Prostate gland (tissue), 2 donors: ENCODE data around the gene TNFRSF1B. TPM values are rescaled to one million over a fixed set of nuclear protein-coding genes. Genes with fewer than 3 reads are reported as not detected.

ENCODE experiments used
- DNase-seq: peaks from one replicate; pipeline ENCODE4 v3.0.0-alpha.2; 2019; ENCODE audit warnings: low spot score
- H3K27ac ChIP-seq, 2 donors: fragments of 200-600 bp; sonication (generic); 2 replicates each; pipeline ENCODE4 v1.5.1; 2017 to 2019
- H3K27me3 ChIP-seq: fragments of 200-600 bp; sonication (generic); replicated peaks from 2 replicates; pipeline ENCODE4 v1.5.1; 2019; ENCODE audit not compliant: insufficient read depth
- H3K36me3 ChIP-seq, 2 donors: fragments of 200-600 bp; sonication (generic); 1 replicate in 1 of 2; 2 replicates in 1 of 2; pipeline versions ENCODE4 v1.5.1 to v1.8.1; 2017 to 2019
- H3K4me1 ChIP-seq: fragments of 200-600 bp; sonication (generic); replicated peaks from 2 replicates; pipeline ENCODE4 v1.5.1; 2019
- H3K4me3 ChIP-seq, 2 donors: fragments of 200-600 bp; sonication (generic); 2 replicates each; pipeline ENCODE4 v1.5.1; 2017 to 2019
- H3K9me3 ChIP-seq: fragments of 200-600 bp; sonication (generic); 2 replicates; pipeline ENCODE4 v1.5.1; 2017
- CTCF ChIP-seq, 4 experiments: fragments of 200-600 bp in 2 of 4; fragments of 450-650 bp in 2 of 4; sonication (generic) in 2 of 4; IDR thresholded peaks; 1 replicate in 3 of 4; 2 replicates in 1 of 4; pipeline ENCODE4 v1.5.1; 2016 to 2019; ENCODE audit warnings: antibody characterized with exemption in 4 of 4, mild to moderate bottlenecking in 2 of 4, moderate library complexity in 2 of 4
- POLR2A ChIP-seq: fragments of 450-650 bp; IDR thresholded peaks from one replicate; pipeline ENCODE4 v1.6.1; 2016; ENCODE audit warnings: antibody characterized with exemption, mild to moderate bottlenecking
- POLR2AphosphoS5 ChIP-seq: sonication (generic); formaldehyde crosslinking; IDR thresholded peaks from one replicate; pipeline ENCODE4 v1.6.1; 2017; ENCODE audit warnings: antibody characterized with exemption
- WGBS: methylation state at CpG from one replicate; pipeline ENCODE4 v1.1.5; 2018; 5-methylcytosine and 5-hydroxymethylcytosine counted together
- intact Hi-C: fragments of 100-400 bp; cut with DNase I; formaldehyde crosslinking; loops from one replicate; pipeline ENCODE4 v1.14.2; 2022
- total RNA-seq, 2 donors: library from RNA; depleted of rRNA; stranded (reverse); fragments of >200 nt; gene quantifications; one replicate each; pipeline ENCODE4 v1.1.0, GENCODE V29; 2016

The TNFRSF1B gene
- total RNA-seq, 2 donors from 2014 or later, result 10.9 to 18.4 TPM

- H3K36me3 ChIP-seq, result no peaks in the 10 kb centered on the region
- no peak for TF ChIP-seq CTCF (IDR thresholded peaks at IDR 0.05)
- H3K9me3 ChIP-seq, result no peaks in the 10 kb centered on the region
- H3K4me3 ChIP-seq, result no peak overlapping the region
- H3K27ac ChIP-seq, result no peak overlapping the region
- intact Hi-C loops, result loop anchor here (10.0 kb wide), 1 partner anchor 535 kb away; no protein-coding TSS in a partner anchor
- 79% methylated on average over 12 of the region's 12 CpGs for WGBS
- DNase-seq, result no peak
- H3K27me3 ChIP-seq, result no peaks in the 10 kb centered on the region
- H3K4me1 ChIP-seq, result no peaks in the 10 kb centered on the region
Observed at GRCh38 chr1:12129624-12130023, 37.2 kb upstream of the TNFRSF1B start.

GRCh38 chr1:12130466-12131130 is 36.2 kb upstream of the TNFRSF1B start:
- Histone ChIP-seq H3K4me3 (no peak overlapping the region), H3K4me1 (no peaks in the 10 kb centered on the region), H3K27ac (no peak overlapping the region), H3K27me3 (no peaks in the 10 kb centered on the region), H3K9me3 (no peaks in the 10 kb centered on the region), H3K36me3 (no peaks in the 10 kb centered on the region)
- no peak for DNase-seq
- WGBS, result 80% methylated on average over 13 of the region's 13 CpGs
- TF ChIP-seq CTCF (IDR thresholded peaks at IDR 0.05), result no peak
- no peak for TF ChIP-seq POLR2AphosphoS5
- no peak for TF ChIP-seq POLR2A
- intact Hi-C loops, result no loop called here

- Histone ChIP-seq H3K4me3 (no peak overlapping the region), H3K36me3 (no peaks in the 10 kb centered on the region), H3K4me1 (no peaks in the 10 kb centered on the region), H3K27me3 (no peaks in the 10 kb centered on the region), H3K27ac (no peak overlapping the region), H3K9me3 (no peaks in the 10 kb centered on the region)
- DNase-seq, result no peak
- 78% methylated on average over 8 of the region's 8 CpGs for WGBS
- intact Hi-C loops, result no loop called here
- TF ChIP-seq CTCF (IDR thresholded peaks at IDR 0.05), result no peak
- TF ChIP-seq POLR2A, result no peak
- TF ChIP-seq POLR2AphosphoS5, result no peak
Observed at GRCh38 chr1:12132078-12132477, 34.7 kb upstream of the TNFRSF1B start.

GRCh38 chr1:12134716-12135115 is 32.1 kb upstream of the TNFRSF1B start:
- WGBS, result 99% methylated on average over 7 of the region's 10 CpGs
- Histone ChIP-seq H3K4me1 (no peaks in the 10 kb centered on the region), H3K27me3 (no peaks in the 10 kb centered on the region), H3K4me3 (no peak overlapping the region), H3K9me3 (no peaks in the 10 kb centered on the region), H3K27ac (no peak overlapping the region), H3K36me3 (no peaks in the 10 kb centered on the region)
- intact Hi-C loops, result no loop called here
- TF ChIP-seq CTCF (IDR thresholded peaks at IDR 0.05) (no peak), POLR2A (no peak), POLR2AphosphoS5 (no peak)
- DNase-seq, result no peak

GRCh38 chr1:12135612-12136011 is 31.2 kb upstream of the TNFRSF1B start:
- H3K36me3 ChIP-seq, result no peaks in the 10 kb centered on the region
- intact Hi-C loops, result no loop called here
- no peak overlapping the region for H3K4me3 ChIP-seq
- TF ChIP-seq CTCF (IDR thresholded peaks at IDR 0.05) (no peak), POLR2A (no peak)
- no peaks in the 10 kb centered on the region for H3K27me3 ChIP-seq
- H3K4me1 ChIP-seq, result no peaks in the 10 kb centered on the region
- DNase-seq, result no peak
- H3K9me3 ChIP-seq, result no peaks in the 10 kb centered on the region
- 27% methylated on average over 6 of the region's 6 CpGs for WGBS
- H3K27ac ChIP-seq, result no peak overlapping the region
